Sigmoid colon (tissue), 7 donors: ENCODE measurements around the gene OR2A2. TPM values are rescaled to one million over a fixed set of nuclear protein-coding genes. Genes with fewer than 3 reads are reported as not detected.

Source experiments
- DNase-seq: peaks from one replicate; pipeline ENCODE4 v3.0.0-alpha.2; 2019
- H3K27ac ChIP-seq, 4 donors: fragments of 200-600 bp; sonication (generic); one replicate each; pipeline ENCODE4 v1.5.1; 2016 to 2019; ENCODE audit warnings: mild to moderate bottlenecking in 1 of 4
- H3K27me3 ChIP-seq, 3 donors: fragments of 200-600 bp; sonication (generic); one replicate each; pipeline ENCODE4 v1.5.1; 2019; ENCODE audit warnings: mild to moderate bottlenecking in 1 of 3
- H3K36me3 ChIP-seq, 4 donors: fragments of 200-600 bp; sonication (generic); one replicate each; pipeline ENCODE4 v1.5.1; 2016 to 2019
- H3K4me1 ChIP-seq, 4 donors: fragments of 200-600 bp; sonication (generic); one replicate each; pipeline ENCODE4 v1.5.1; 2017 to 2019
- H3K4me3 ChIP-seq, 4 donors: fragments of 200-600 bp; sonication (generic); one replicate each; pipeline ENCODE4 v1.5.1; 2017 to 2019; ENCODE audit warnings: mild to moderate bottlenecking in 2 of 4, moderate library complexity in 1 of 4
- H3K9me3 ChIP-seq, 4 donors: fragments of 200-600 bp in 3 of 4; sonication (generic) in 3 of 4; one replicate each; pipeline versions ENCODE4 v1.5.1 to v1.6.1; 2013 to 2019
- CTCF ChIP-seq, 4 experiments: fragments of 450-650 bp in 3 of 4; fragments of 200-600 bp in 1 of 4; IDR thresholded peaks; one replicate each; pipeline ENCODE4 v1.5.1; 2016 to 2019; ENCODE audit warnings: antibody characterized with exemption in 4 of 4, mild to moderate bottlenecking in 3 of 4, moderate library complexity in 2 of 4
- EP300 ChIP-seq, 4 donors: sonication (generic); formaldehyde crosslinking; IDR thresholded peaks; one replicate each; pipeline ENCODE4 v1.6.1; 2017; ENCODE audit warnings: antibody characterized with exemption in 4 of 4
- POLR2A ChIP-seq, 2 donors: fragments of 450-650 bp; IDR thresholded peaks; one replicate each; pipeline ENCODE4 v1.6.1; 2016; ENCODE audit warnings: antibody characterized with exemption in 2 of 2, mild to moderate bottlenecking in 2 of 2, moderate library complexity in 2 of 2
- POLR2AphosphoS5 ChIP-seq, 4 donors: sonication (generic); formaldehyde crosslinking; IDR thresholded peaks; one replicate each; pipeline ENCODE4 v1.6.1; 2017; ENCODE audit warnings: antibody characterized with exemption in 4 of 4
- WGBS, 2 donors: extraction: QIAGEN DNeasy Blood & Tissue Kit; methylation state at CpG; one replicate each; pipeline ENCODE4 v1.1.7; 2013; 5-methylcytosine and 5-hydroxymethylcytosine counted together
- intact Hi-C: fragments of 100-400 bp; cut with DNase I; formaldehyde crosslinking; loops from one replicate; pipeline ENCODE4 v1.15.1; 2023
- polyA plus RNA-seq, 3 donors: library from polyadenylated mRNA; stranded (reverse); fragments of 200-250 nt; gene quantifications; one replicate each; pipeline ENCODE4 v1.2.3, GENCODE V29; 2013
- small RNA-seq, 3 donors: library from RNA; depleted of rRNA; stranded (forward); fragments of <200 nt; gene quantifications; one replicate each; pipeline ENCODE3, GENCODE V24; 2016
- total RNA-seq, 4 donors: library from RNA; depleted of rRNA; stranded (reverse); fragments of >200 nt; gene quantifications; one replicate each; pipeline ENCODE4 v1.1.0, GENCODE V29; 2016
- donor health status: healthy with polysubstance abuse.
- donor health status: Bipolar disorder and iron deficiency.
- donor health status: healthy.

OR2A2 gene
- total and polyA plus RNA-seq, 7 donors = not detected

- TF ChIP-seq EP300 (IDR thresholded peaks at IDR 0.05) (no peak), POLR2AphosphoS5 (IDR thresholded peaks at IDR 0.05) (no peak), CTCF (IDR thresholded peaks at IDR 0.05) (no peak), POLR2A (IDR thresholded peaks at IDR 0.05) (no peak)
- 63 to 82% methylated on average over 3 of the region's 3 CpGs for WGBS, 2 donors
- peaks cover 0 to 18% (median 14%) of the 10 kb centered on the region in 4 donors for H3K9me3 ChIP-seq
- DNase-seq = no peak
- no peak overlapping the region for H3K27ac ChIP-seq
- no peaks in the 10 kb centered on the region for H3K4me1 ChIP-seq
- intact Hi-C loops = no loop called here
- no peak overlapping the region for H3K4me3 ChIP-seq
- H3K27me3 ChIP-seq = no peaks in the 10 kb centered on the region
- no peaks in the 10 kb centered on the region for H3K36me3 ChIP-seq
These were observed 35.0 kb downstream of the OR2A2 start for GRCh38 chr7:144144426-144144825.

- Histone ChIP-seq H3K4me1 (no peaks in the 10 kb centered on the region), H3K9me3 (peaks cover 0 to 18% (median 15%) of the 10 kb centered on the region in 4 donors), H3K27me3 (no peaks in the 10 kb centered on the region), H3K27ac (no peak overlapping the region), H3K4me3 (no peak overlapping the region), H3K36me3 (no peaks in the 10 kb centered on the region)
- TF ChIP-seq POLR2AphosphoS5 (IDR thresholded peaks at IDR 0.05) (no peak), POLR2A (IDR thresholded peaks at IDR 0.05) (no peak), CTCF (IDR thresholded peaks at IDR 0.05) (no peak), EP300 (IDR thresholded peaks at IDR 0.05) (no peak)
- WGBS, 2 donors = 80 to 85% methylated on average over 2 of the region's 2 CpGs
- no peak for DNase-seq
- intact Hi-C loops = no loop called here
These were observed 38.9 kb downstream of the OR2A2 start for GRCh38 chr7:144148224-144148827.

- no peaks in the 10 kb centered on the region for H3K9me3 ChIP-seq
- H3K4me1 ChIP-seq = no peaks in the 10 kb centered on the region
- no peaks in the 10 kb centered on the region for H3K27me3 ChIP-seq
- DNase-seq = no peak
- no peak overlapping the region for H3K4me3 ChIP-seq
- WGBS, 2 donors = 85 to 98% methylated on average over 1 of the region's 1 CpG
- TF ChIP-seq POLR2AphosphoS5 (IDR thresholded peaks at IDR 0.05) (no peak), POLR2A (IDR thresholded peaks at IDR 0.05) (no peak), CTCF (IDR thresholded peaks at IDR 0.05) (no peak), EP300 (IDR thresholded peaks at IDR 0.05) (no peak)
- no peak overlapping the region for H3K27ac ChIP-seq
- no peaks in the 10 kb centered on the region for H3K36me3 ChIP-seq
- intact Hi-C loops = no loop called here
These were observed 49.5 kb downstream of the OR2A2 start for GRCh38 chr7:144158861-144159260.

Small RNA genes lying within 50 kb of the gene (small RNA-seq; reads per million reads assigned to genes)
- gene OR2A41P = 0 reads per million in 3 donors

Other genes starting within 250 kb of the OR2A2 start
- 10 to 100 TPM; 40.8 to 56.8 (median 48.2) TPM for gene TCAF1, start 207.4 kb upstream of the OR2A2 start, total RNA-seq
- 10 to 100 TPM; 12.3 to 18.0 (median 14.4) TPM for gene TCAF1, start 207.4 kb upstream of the OR2A2 start, polyA plus RNA-seq
- gene OR2F2, start 174.3 kb upstream of the OR2A2 start, total RNA-seq = not detected
- gene OR2F2, start 174.3 kb upstream of the OR2A2 start, polyA plus RNA-seq = not detected
- not detected for gene OR2F1, start 154.7 kb upstream of the OR2A2 start, total RNA-seq
- gene OR2F1, start 154.7 kb upstream of the OR2A2 start, polyA plus RNA-seq = not detected
- not detected for gene OR6B1, start 109.3 kb upstream of the OR2A2 start, total RNA-seq
- not detected for gene OR6B1, start 109.3 kb upstream of the OR2A2 start, polyA plus RNA-seq
- not detected for gene OR2A5, start 60.6 kb upstream of the OR2A2 start, total RNA-seq
- gene OR2A5, start 60.6 kb upstream of the OR2A2 start, polyA plus RNA-seq = not detected
- not detected for gene OR2A25, start 39.8 kb upstream of the OR2A2 start, total RNA-seq
- not detected for gene OR2A25, start 39.8 kb upstream of the OR2A2 start, polyA plus RNA-seq
- gene OR2A12, start 23.3 kb upstream of the OR2A2 start, total RNA-seq = not detected
- gene OR2A12, start 23.3 kb upstream of the OR2A2 start, polyA plus RNA-seq = not detected
- not detected for gene OR2A14, start 13.6 kb downstream of the OR2A2 start, total RNA-seq
- not detected for gene OR2A14, start 13.6 kb downstream of the OR2A2 start, polyA plus RNA-seq
- 1 to 10 TPM in 3 of 4 donors, under 1 TPM in 1; 0.49 to 1.8 (median 1.6) TPM for gene CTAGE4, start 73.9 kb downstream of the OR2A2 start, total RNA-seq
- 1 to 10 TPM in 2 of 3 donors, under 1 TPM in 1; 0.90 to 3.0 (median 3.0) TPM for gene CTAGE4, start 73.9 kb downstream of the OR2A2 start, polyA plus RNA-seq
- 1 to 10 TPM in 3 of 4 donors, under 1 TPM in 1; 0.54 to 2.9 (median 2.2) TPM for gene ARHGEF35, start 86.2 kb downstream of the OR2A2 start, total RNA-seq
- gene ARHGEF35, start 86.2 kb downstream of the OR2A2 start, polyA plus RNA-seq = 10 to 100 TPM; 34.7 to 60.6 (median 36.0) TPM
- gene OR2A42, start 130.0 kb downstream of the OR2A2 start, total RNA-seq = under 1 TPM in 2 of 4 donors, not detected in 2; 0.16 to 0.28 TPM
- under 1 TPM in 1 of 3 donors, not detected in 2; 0.06 TPM for gene OR2A42, start 130.0 kb downstream of the OR2A2 start, polyA plus RNA-seq
- gene OR2A7, start 155.2 kb downstream of the OR2A2 start, total RNA-seq = 1 to 10 TPM in 2 of 4 donors, under 1 TPM in 2; 0.33 to 2.9 (median 1.1) TPM
- gene OR2A7, start 155.2 kb downstream of the OR2A2 start, polyA plus RNA-seq = 1 to 10 TPM in 2 of 3 donors, under 1 TPM in 1; 0.60 to 8.6 (median 3.5) TPM
- 1 to 10 TPM in 1 of 4 donors, under 1 TPM in 1, not detected in 2; 0.49 to 1.7 TPM for gene CTAGE8, start 159.7 kb downstream of the OR2A2 start, total RNA-seq
- gene CTAGE8, start 159.7 kb downstream of the OR2A2 start, polyA plus RNA-seq = 1 to 10 TPM in 2 of 3 donors, not detected in 1; 1.2 to 5.0 TPM
- under 1 TPM in 3 of 4 donors, not detected in 1; 0.14 to 0.36 (median 0.16) TPM for gene OR2A1, start 202.8 kb downstream of the OR2A2 start, total RNA-seq
- gene OR2A1, start 202.8 kb downstream of the OR2A2 start, polyA plus RNA-seq = under 1 TPM in 1 of 3 donors, not detected in 2; 0.06 TPM
- 10 to 100 TPM in 1 of 4 donors, 1 to 10 TPM in 3; 4.9 to 10.9 (median 6.2) TPM for gene ARHGEF5, start 245.8 kb downstream of the OR2A2 start, total RNA-seq
- 10 to 100 TPM; 27.6 to 47.6 (median 31.1) TPM for gene ARHGEF5, start 245.8 kb downstream of the OR2A2 start, polyA plus RNA-seq